Lower leg skin (tissue), 4 donors: ENCODE data around the gene CADM3. TPM values are rescaled to one million over a fixed set of nuclear protein-coding genes. Genes with fewer than 3 reads are reported as not detected.

ENCODE experiments used
- DNase-seq, 2 donors: peaks; one replicate each; pipeline ENCODE4 v3.0.0-alpha.2; 2019; ENCODE audit warnings: low spot score in 2 of 2
- H3K4me3 ChIP-seq: fragments of 200-600 bp; sonication (generic); 2 replicates; pipeline ENCODE4 v1.5.1; 2017; ENCODE audit warnings: mild to moderate bottlenecking, low read depth; ENCODE audit not compliant: poor library complexity, severe bottlenecking
- CTCF ChIP-seq, 3 donors: fragments of 450-650 bp; IDR thresholded peaks; one replicate each; pipeline ENCODE4 v1.5.1; 2016; ENCODE audit warnings: antibody characterized with exemption in 3 of 3, mild to moderate bottlenecking in 3 of 3, moderate library complexity in 2 of 3
- POLR2A ChIP-seq, 2 donors: fragments of 450-650 bp; IDR thresholded peaks; one replicate each; pipeline ENCODE4 v1.6.1; 2016 to 2017; ENCODE audit warnings: antibody characterized with exemption in 2 of 2, mild to moderate bottlenecking in 1 of 2, moderate library complexity in 1 of 2
- WGBS, 2 donors: methylation state at CpG; one replicate each; pipeline ENCODE4 v1.1.5; 2018; 5-methylcytosine and 5-hydroxymethylcytosine counted together
- intact Hi-C: fragments of 100-400 bp; cut with DNase I; formaldehyde crosslinking; loops from one replicate; pipeline ENCODE4 v1.15.0; 2023; ENCODE audit warnings: low total_unique reads
- total RNA-seq, 4 donors: library from RNA; depleted of rRNA; stranded (reverse); fragments of >200 nt; gene quantifications; one replicate each; pipeline ENCODE4 v1.1.0, GENCODE V29; 2016

Gene CADM3
- total RNA-seq, 4 donors from 2014 or later, result 2.6 to 11.0 (median 6.6) TPM

DNA sequence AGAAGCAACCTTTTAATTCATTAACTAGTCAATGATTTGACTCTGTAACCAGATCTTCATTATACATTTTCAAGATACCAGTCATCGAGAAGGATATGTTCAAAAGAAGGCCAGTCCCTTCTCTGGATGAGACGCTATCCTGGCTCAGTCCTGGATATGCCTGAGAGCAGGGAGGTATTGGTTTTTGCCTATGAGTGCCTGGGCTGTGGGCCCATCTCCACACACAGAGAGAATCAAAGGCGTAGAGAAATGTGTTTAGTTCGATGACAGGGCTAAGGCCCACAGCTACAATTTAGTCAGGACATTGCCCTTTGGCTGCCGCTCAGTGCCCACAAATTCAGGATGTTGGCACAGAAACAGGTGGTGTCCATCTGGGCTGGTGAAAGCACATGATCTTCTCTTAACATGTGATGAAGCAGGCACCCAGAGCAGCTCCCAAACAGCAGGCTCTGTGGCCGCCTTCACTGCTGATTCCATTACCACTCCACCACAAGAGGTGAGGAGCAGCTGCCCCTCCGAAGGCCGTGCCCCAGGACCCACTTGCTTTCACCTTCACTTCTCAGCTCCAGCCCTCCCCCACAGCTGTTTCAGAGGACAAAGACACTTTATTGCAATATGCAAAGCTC lies 58.0 kb downstream of the CADM3 start:
- no peak for TF ChIP-seq CTCF (IDR thresholded peaks at IDR 0.05)
- no peak for TF ChIP-seq POLR2A (IDR thresholded peaks at IDR 0.05)
- WGBS, 2 donors, result 72 to 74% methylated on average over 8 of the region's 8 CpGs
- intact Hi-C loops, result no loop called here
- no peak overlapping the region for H3K4me3 ChIP-seq
- DNase-seq, result no peak

- TF ChIP-seq POLR2A (IDR thresholded peaks at IDR 0.05) (no peak), CTCF (IDR thresholded peaks at IDR 0.05) (no peak)
- intact Hi-C loops, result no loop called here
- DNase-seq, result no peak
- no peak overlapping the region for H3K4me3 ChIP-seq
- WGBS, 2 donors, result 3 to 11% methylated on average over 1 of the region's 1 CpG
These were observed 58.5 kb downstream of the CADM3 start for GRCh38 chr1:159229896-159230295.

DNA sequence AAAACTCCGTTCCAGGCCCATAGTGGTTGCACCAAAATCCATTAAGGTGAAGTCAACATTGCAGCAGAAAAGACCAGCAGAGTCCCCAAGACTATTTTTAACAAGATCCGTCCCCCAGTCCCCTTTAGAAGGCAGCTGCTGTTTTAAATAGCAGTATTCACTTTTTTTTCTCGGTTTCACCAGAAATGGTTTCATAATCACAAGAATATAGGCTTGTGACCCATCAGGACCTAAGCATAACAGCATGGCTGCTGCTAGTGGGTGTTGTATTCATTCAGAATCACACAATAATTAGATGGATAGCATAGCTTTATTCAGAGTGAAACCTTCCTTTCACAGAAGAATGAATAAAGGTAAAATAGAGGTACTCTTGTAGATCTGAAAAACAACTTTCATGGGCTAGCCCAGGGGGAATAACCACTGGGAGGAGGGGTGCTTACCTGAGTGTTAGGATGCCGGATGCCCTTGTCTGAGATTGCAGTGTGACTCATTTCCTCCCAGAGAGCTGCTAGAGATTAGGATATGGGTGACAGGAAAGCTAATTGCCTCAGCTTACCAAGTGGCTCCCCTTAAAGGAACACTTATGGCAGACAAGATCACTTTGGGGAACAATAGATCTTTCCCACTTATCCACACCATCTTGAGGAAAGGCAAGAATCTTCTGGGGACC lies 68.3 kb downstream of the CADM3 start:
- intact Hi-C loops, result no loop called here
- no peak overlapping the region for H3K4me3 ChIP-seq
- no peak for DNase-seq
- 70 to 73% methylated on average over 4 of the region's 4 CpGs for WGBS, 2 donors
- TF ChIP-seq POLR2A (IDR thresholded peaks at IDR 0.05) (no peak), CTCF (IDR thresholded peaks at IDR 0.05) (no peak)

- WGBS, 2 donors, result 89 to 93% methylated on average over 3 of the region's 3 CpGs
- intact Hi-C loops, result no loop called here
- no peak overlapping the region for H3K4me3 ChIP-seq
- no peak for DNase-seq
- TF ChIP-seq CTCF (IDR thresholded peaks at IDR 0.05) (no peak), POLR2A (IDR thresholded peaks at IDR 0.05) (no peak)
These were observed 75.9 kb downstream of the CADM3 start for GRCh38 chr1:159247266-159247665.

- TF ChIP-seq CTCF (IDR thresholded peaks at IDR 0.05) (no peak), POLR2A (IDR thresholded peaks at IDR 0.05) (no peak)
- intact Hi-C loops, result no loop called here
- 22 to 47% methylated on average over 1 of the region's 1 CpG for WGBS, 2 donors
- no peak overlapping the region for H3K4me3 ChIP-seq
- DNase-seq, result no peak
These were observed 76.9 kb downstream of the CADM3 start for GRCh38 chr1:159248311-159248710.
